Spleen (tissue), 11 donors: ENCODE results near the gene FBRS. TPM values are rescaled to one million over a fixed set of nuclear protein-coding genes. Genes with fewer than 3 reads are reported as not detected.
A peak's percentile ranks its signal among the peaks of the same experiment; 100 is the strongest.
"Not testable (repeated sequence)": the region's sequence is repeated elsewhere in the genome, so short reads cannot be mapped to it uniquely, and the experiment has no call there.

Experiments used
- DNase-seq: peaks from one replicate; pipeline ENCODE4 v3.0.0-alpha.2; 2020
- H3K27ac ChIP-seq, 8 donors: fragments of 200-600 bp; sonication (generic) in 7 of 8; 1 replicate in 4 of 8; 2 replicates in 4 of 8; pipeline versions ENCODE4 v1.5.0 to v1.8.0; 2016 to 2021; ENCODE audit warnings: inconsistent platforms in 4 of 8, mild to moderate bottlenecking in 4 of 8, moderate library complexity in 1 of 8
- H3K27me3 ChIP-seq, 7 donors: fragments of 200-600 bp; sonication (generic) in 6 of 7; replicated peaks in 1 of 7; 1 replicate in 4 of 7; 2 replicates in 3 of 7; pipeline versions ENCODE4 v1.5.0 to v1.8.0; 2016 to 2021; ENCODE audit warnings: inconsistent platforms in 3 of 7, mild to moderate bottlenecking in 1 of 7
- H3K36me3 ChIP-seq, 6 donors: fragments of 200-600 bp; sonication (generic) in 5 of 6; 1 replicate in 4 of 6; 2 replicates in 2 of 6; pipeline versions ENCODE4 v1.5.0 to v1.8.0; 2016 to 2021; ENCODE audit warnings: inconsistent platforms in 2 of 6
- H3K4me1 ChIP-seq, 6 donors: fragments of 200-600 bp; sonication (generic) in 5 of 6; 1 replicate in 3 of 6; 2 replicates in 3 of 6; pipeline versions ENCODE4 v1.5.0 to v1.8.0; 2016 to 2021; ENCODE audit warnings: inconsistent platforms in 3 of 6
- H3K4me3 ChIP-seq, 8 donors: fragments of 200-600 bp; sonication (generic) in 7 of 8; 1 replicate in 4 of 8; 2 replicates in 4 of 8; pipeline versions ENCODE4 v1.5.0 to v1.8.0; 2016 to 2021; ENCODE audit warnings: inconsistent platforms in 4 of 8, mild to moderate bottlenecking in 4 of 8, moderate library complexity in 2 of 8
- H3K9me3 ChIP-seq, 8 donors: fragments of 200-600 bp; sonication (generic) in 7 of 8; 1 replicate in 4 of 8; 2 replicates in 4 of 8; pipeline versions ENCODE4 v1.5.0 to v1.8.0; 2016 to 2021; ENCODE audit warnings: inconsistent platforms in 4 of 8
- CTCF ChIP-seq, 11 experiments: fragments of 200-600 bp in 7 of 11; fragments of 450-650 bp in 4 of 11; sonication (generic) in 4 of 11; IDR thresholded peaks in 8 of 11; conservative IDR thresholded peaks in 3 of 11; 1 replicate in 7 of 11; 2 replicates in 4 of 11; pipeline versions ENCODE4 v1.4.0 to v1.8.0; 2016 to 2021; ENCODE audit warnings: antibody characterized with exemption in 11 of 11, inconsistent platforms in 4 of 11, mild to moderate bottlenecking in 1 of 11
- POLR2A ChIP-seq, 3 donors: fragments of 450-650 bp; IDR thresholded peaks; one replicate each; pipeline ENCODE4 v1.5.1; 2017; ENCODE audit warnings: antibody characterized with exemption in 3 of 3, mild to moderate bottlenecking in 1 of 3
- POLR2AphosphoS5 ChIP-seq, 3 donors: sonication (generic); formaldehyde crosslinking; IDR thresholded peaks; one replicate each; pipeline ENCODE4 v1.5.1; 2017; ENCODE audit warnings: antibody characterized with exemption in 3 of 3
- WGBS, 5 donors: extraction: QIAGEN DNeasy Blood & Tissue Kit in 3 of 5; methylation state at CpG; one replicate each; pipeline versions ENCODE4 v1.1.5 to v1.1.7; 2013 to 2018; 5-methylcytosine and 5-hydroxymethylcytosine counted together
- intact Hi-C: fragments of 100-400 bp; cut with DNase I; formaldehyde crosslinking; loops from one replicate; pipeline ENCODE4 v1.15.0; 2023; ENCODE audit warnings: low total_unique reads
- polyA plus RNA-seq, 3 donors: library from polyadenylated mRNA; stranded (reverse); fragments of 200-250 nt; gene quantifications; one replicate each; pipeline ENCODE4 v1.2.1, GENCODE V29; 2013
- total RNA-seq, 7 donors: library from RNA; depleted of rRNA in 3 of 7; stranded (reverse); fragments of >200 nt in 3 of 7; fragmentation: NEBNext Ultra II Directional in 4 of 7; extraction: Animal tissue kit (Norgen Biotek cat#: 25700) in 4 of 7; gene quantifications; one replicate each; pipeline versions ENCODE4 v1.1.0 to v1.2.1, GENCODE V29; 2016 to 2021
- donor health status: healthy with polysubstance abuse.
- donor health status: DM: no; HTN: no; CAD: no; lungs with moderate emphysema.
- donor health status: DM: no; HTN: no; CAD: no.
- donor health status: Bipolar disorder and iron deficiency.
- donor health status: healthy.
- donor health status: DM: no; HTN: no; CAD: no.
- donor health status: DM: yes; HTN: yes; CAD: no.

Gene FBRS
- total and polyA plus RNA-seq, 10 donors: 25.8 to 118 (median 76.1) TPM

- TF ChIP-seq POLR2A (IDR thresholded peaks at IDR 0.05): no peak
- peak in 1 of 3 donors; percentile 73 for TF ChIP-seq POLR2AphosphoS5 (IDR thresholded peaks at IDR 0.05)
- TF ChIP-seq CTCF (IDR thresholded peaks at IDR 0.05 in 8 of 11, conservative IDR thresholded peaks at IDR 0.05 in 3 of 11): peak; percentile 81 to 94 (median 91)
- H3K4me1 ChIP-seq: peaks cover 0 to 20% (median 13%) of the 10 kb centered on the region in 6 donors
- H3K27me3 ChIP-seq: no peaks in the 10 kb centered on the region
- peak; percentile 94 for DNase-seq
- H3K27ac ChIP-seq: peak overlapping the region; percentile 21 to 75 (median 58)
- H3K9me3 ChIP-seq: no peaks in the 10 kb centered on the region
- WGBS, 5 donors: 27 to 42% (median 33%) methylated on average over 15 to 18 of the region's 18 CpGs
- intact Hi-C loops: no loop called here
- H3K36me3 ChIP-seq: no peaks in the 10 kb centered on the region
- peak overlapping the region in 3 of 8 donors; percentile 11 to 49 (median 17) for H3K4me3 ChIP-seq
Observed at GRCh38 chr16:30628628-30629540, 29.3 kb upstream of the FBRS start.

GRCh38 chr16:30632454-30632853 lies 25.8 kb upstream of the FBRS start:
- 78 to 93% (median 91%) methylated on average over 7 of the region's 7 CpGs for WGBS, 5 donors
- H3K27me3 ChIP-seq, H3K27ac ChIP-seq, H3K9me3 ChIP-seq, DNase-seq, H3K4me3 ChIP-seq, H3K36me3 ChIP-seq, intact Hi-C loops: not testable (repeated sequence)
- peaks cover 0 to 41% (median 27%) of the 10 kb centered on the region in 6 donors for H3K4me1 ChIP-seq

- intact Hi-C loops: no loop called here
- no peak for DNase-seq
- 76 to 86% (median 82%) methylated on average over 16 to 17 of the region's 17 CpGs for WGBS, 5 donors
- no peaks in the 10 kb centered on the region for H3K9me3 ChIP-seq
- H3K4me1 ChIP-seq: peaks cover 0 to 39% (median 25%) of the 10 kb centered on the region in 6 donors
- H3K27me3 ChIP-seq: no peaks in the 10 kb centered on the region
- peak overlapping the region; percentile 50 to 82 (median 58) for H3K4me3 ChIP-seq
- no peaks in the 10 kb centered on the region for H3K36me3 ChIP-seq
- TF ChIP-seq POLR2AphosphoS5 (IDR thresholded peaks at IDR 0.05) (no peak), CTCF (IDR thresholded peaks at IDR 0.05 in 8 of 11, conservative IDR thresholded peaks at IDR 0.05 in 3 of 11) (no peak), POLR2A (IDR thresholded peaks at IDR 0.05) (no peak)
- peak overlapping the region; percentile 79 to 97 (median 93) for H3K27ac ChIP-seq
Observed at GRCh38 chr16:30633526-30633925, 24.7 kb upstream of the FBRS start.

GRCh38 chr16:30636599-30636998 lies 21.6 kb upstream of the FBRS start:
- H3K4me1 ChIP-seq: peaks cover 0 to 31% (median 21%) of the 10 kb centered on the region in 6 donors
- no peak overlapping the region for H3K4me3 ChIP-seq
- H3K27ac ChIP-seq: no peak overlapping the region
- no peaks in the 10 kb centered on the region for H3K9me3 ChIP-seq
- WGBS, 5 donors: 94 to 100% (median 95%) methylated on average over 5 to 7 of the region's 7 CpGs
- intact Hi-C loops: no loop called here
- no peak for TF ChIP-seq POLR2AphosphoS5 (IDR thresholded peaks at IDR 0.05)
- no peak for TF ChIP-seq CTCF (IDR thresholded peaks at IDR 0.05 in 8 of 11, conservative IDR thresholded peaks at IDR 0.05 in 3 of 11)
- no peak for TF ChIP-seq POLR2A (IDR thresholded peaks at IDR 0.05)
- H3K36me3 ChIP-seq: no peaks in the 10 kb centered on the region
- H3K27me3 ChIP-seq: no peaks in the 10 kb centered on the region
- no peak for DNase-seq

GRCh38 chr16:30637139-30637538 lies 21.1 kb upstream of the FBRS start:
- H3K36me3 ChIP-seq, H3K4me3 ChIP-seq, H3K27ac ChIP-seq, H3K27me3 ChIP-seq, H3K9me3 ChIP-seq, intact Hi-C loops, DNase-seq: not testable (repeated sequence)
- WGBS, 5 donors: 88 to 96% (median 93%) methylated on average over 10 of the region's 10 CpGs
- H3K4me1 ChIP-seq: peaks cover 0 to 31% (median 21%) of the 10 kb centered on the region in 6 donors
